ENCODE results near the gene CFAP74. TPM values are rescaled to one million over a fixed set of nuclear protein-coding genes. Genes with fewer than 3 reads are reported as not detected.
A peak's percentile ranks its signal among the peaks of the same experiment; 100 is the strongest.

CFAP74 gene
- total RNA-seq, 3 donors from 2014 or later (not counting 1 experiment from before 2014, with no cell fraction given), result not detected

DNA sequence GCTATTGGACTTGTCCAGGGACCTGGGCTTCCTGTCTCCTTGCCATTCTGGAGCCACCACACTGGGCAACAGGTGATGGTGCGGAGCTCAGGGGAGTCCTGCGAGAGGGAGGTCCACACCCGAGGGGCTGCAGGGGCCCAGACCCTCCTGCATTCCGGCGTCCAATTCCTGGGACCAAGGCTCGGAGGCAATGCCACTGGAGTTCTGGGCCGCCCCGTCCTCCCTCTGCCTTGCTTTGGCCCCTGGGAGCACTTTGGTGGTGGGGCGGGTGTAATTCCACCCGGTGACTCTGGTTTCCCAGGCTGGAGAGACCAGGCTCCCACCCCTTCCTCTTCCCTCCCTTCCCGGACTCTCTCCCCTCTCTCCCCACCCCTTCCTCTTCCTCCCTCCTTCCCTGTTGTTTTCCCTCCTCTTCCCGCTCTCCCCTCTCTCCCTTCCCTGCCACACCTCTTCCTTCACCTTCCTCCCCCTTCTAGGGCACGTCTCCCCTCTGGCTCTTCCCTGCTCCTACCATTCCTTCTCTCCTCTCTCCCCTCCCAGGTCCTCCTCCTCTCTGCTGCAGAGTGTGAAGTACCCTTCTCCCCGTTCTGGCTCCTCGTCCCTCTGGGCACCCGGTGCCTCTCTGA, 48.6 kb upstream of the CFAP74 start:
- Histone ChIP-seq H3K4me1 (ENCODE audit: control insufficient read depth, insufficient read depth, low read length) (peaks cover 21% of the 10 kb centered on the region), H3K9me3 (ENCODE audit: control insufficient read depth, insufficient read depth, low read length) (no peaks in the 10 kb centered on the region), H3K27me3 (ENCODE audit: control insufficient read depth, insufficient read depth, low read length) (peaks cover 10% of the 10 kb centered on the region), H3K4me3 (ENCODE audit: low read length) (no peak overlapping the region), H3K27ac (ENCODE audit: low read length) (no peak overlapping the region), H3K36me3 (ENCODE audit: control insufficient read depth, insufficient read depth, low read length) (peaks cover 4% of the 10 kb centered on the region)
- Mint-ChIP-seq H3K36me3 (no peaks in the 10 kb centered on the region), H3K27me3 (ENCODE audit: low read depth in 2 of 2) (peaks cover 5 to 9% of the 10 kb centered on the region in 2 donors), H3K9me3 (no peaks in the 10 kb centered on the region), H3K27ac (peak overlapping the region in 1 of 2 donors; percentile 65), H3K4me1 (peaks cover 8 to 22% of the 10 kb centered on the region in 2 donors), H3K4me3 (peak overlapping the region; percentile 66)
- ATAC-seq (no peak), DNase-seq (no peak)
- TF ChIP-seq, protein P1, sequence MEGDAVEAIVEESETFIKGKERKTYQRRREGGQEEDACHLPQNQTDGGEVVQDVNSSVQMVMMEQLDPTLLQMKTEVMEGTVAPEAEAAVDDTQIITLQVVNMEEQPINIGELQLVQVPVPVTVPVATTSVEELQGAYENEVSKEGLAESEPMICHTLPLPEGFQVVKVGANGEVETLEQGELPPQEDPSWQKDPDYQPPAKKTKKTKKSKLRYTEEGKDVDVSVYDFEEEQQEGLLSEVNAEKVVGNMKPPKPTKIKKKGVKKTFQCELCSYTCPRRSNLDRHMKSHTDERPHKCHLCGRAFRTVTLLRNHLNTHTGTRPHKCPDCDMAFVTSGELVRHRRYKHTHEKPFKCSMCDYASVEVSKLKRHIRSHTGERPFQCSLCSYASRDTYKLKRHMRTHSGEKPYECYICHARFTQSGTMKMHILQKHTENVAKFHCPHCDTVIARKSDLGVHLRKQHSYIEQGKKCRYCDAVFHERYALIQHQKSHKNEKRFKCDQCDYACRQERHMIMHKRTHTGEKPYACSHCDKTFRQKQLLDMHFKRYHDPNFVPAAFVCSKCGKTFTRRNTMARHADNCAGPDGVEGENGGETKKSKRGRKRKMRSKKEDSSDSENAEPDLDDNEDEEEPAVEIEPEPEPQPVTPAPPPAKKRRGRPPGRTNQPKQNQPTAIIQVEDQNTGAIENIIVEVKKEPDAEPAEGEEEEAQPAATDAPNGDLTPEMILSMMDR (IDR thresholded peaks at IDR 0.05), result no peak
- intact Hi-C loops (cut with micrococcal nuclease), result no loop called here
- WGBS (ENCODE audit: insufficient coverage), result 91% methylated on average over 16 of the region's 16 CpGs

DNA sequence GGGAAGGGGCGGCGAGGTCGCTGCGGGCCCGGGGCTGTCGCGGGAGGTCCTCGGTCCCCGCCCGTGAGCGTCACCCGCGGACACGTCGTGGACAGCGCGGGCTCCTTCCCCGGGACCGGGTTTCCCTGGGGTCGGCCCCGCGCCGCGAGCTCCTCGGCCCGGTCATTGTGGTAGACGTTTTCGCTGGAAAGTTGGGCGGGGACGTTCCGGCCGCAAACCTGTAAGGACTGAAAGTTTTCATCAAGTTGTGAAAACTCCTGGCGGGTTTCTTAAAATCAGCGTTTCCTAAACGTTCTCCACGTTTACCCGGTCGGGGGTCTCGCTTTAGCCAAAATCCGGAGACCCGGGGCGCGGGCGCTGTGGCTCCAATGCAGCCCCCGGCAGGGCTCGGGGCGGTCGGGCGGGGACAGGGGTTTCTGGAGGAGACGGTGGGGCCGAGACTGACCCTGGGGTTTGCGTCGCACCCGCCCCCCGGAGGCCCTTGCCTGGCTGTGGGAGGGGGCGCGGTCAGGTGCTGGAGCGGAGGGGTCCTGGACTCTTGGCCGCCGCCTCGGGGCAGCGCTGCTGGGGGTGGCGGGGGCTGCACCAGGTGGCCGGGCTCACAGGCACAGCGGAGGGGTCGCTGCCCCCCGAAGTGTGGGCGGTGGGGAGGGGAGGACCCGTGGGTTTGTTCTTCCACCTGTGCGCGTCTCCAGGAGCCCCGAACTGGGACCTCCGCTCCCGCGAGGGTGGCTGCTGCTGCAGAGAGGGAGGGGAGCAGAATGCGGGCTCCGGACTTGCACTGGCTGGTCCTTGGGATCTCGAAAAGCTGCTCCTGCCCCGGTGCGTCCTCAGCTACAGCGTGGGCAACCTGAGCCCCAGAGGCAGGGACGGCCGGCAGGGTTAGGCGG, 47.5 kb upstream of the CFAP74 start:
- WGBS (ENCODE audit: insufficient coverage), result 24% methylated on average over 84 of the region's 84 CpGs
- Mint-ChIP-seq H3K4me3 (peak overlapping the region; percentile 66), H3K9me3 (no peaks in the 10 kb centered on the region), H3K36me3 (no peaks in the 10 kb centered on the region), H3K27me3 (ENCODE audit: low read depth in 2 of 2) (peaks cover 5 to 15% of the 10 kb centered on the region in 2 donors), H3K4me1 (peaks cover 8 to 22% of the 10 kb centered on the region in 2 donors), H3K27ac (peak overlapping the region in 1 of 2 donors; percentile 53)
- no peaks in the 10 kb centered on the region for H3K9me3 ChIP-seq (ENCODE audit: control insufficient read depth, insufficient read depth, low read length)
- ATAC-seq (no peak), DNase-seq (peak in 1 of 2 donors; percentile 21)
- intact Hi-C loops (cut with micrococcal nuclease), result no loop called here
- H3K4me1 ChIP-seq (ENCODE audit: control insufficient read depth, insufficient read depth, low read length), result peaks cover 25% of the 10 kb centered on the region
- TF ChIP-seq, protein P1 (IDR thresholded peaks at IDR 0.05), result no peak
- H3K36me3 ChIP-seq (ENCODE audit: control insufficient read depth, insufficient read depth, low read length), result peaks cover 4% of the 10 kb centered on the region
- H3K27me3 ChIP-seq (ENCODE audit: control insufficient read depth, insufficient read depth, low read length), result peaks cover 17% of the 10 kb centered on the region
- H3K4me3 ChIP-seq (ENCODE audit: low read length), result peak overlapping the region; percentile 48
- H3K27ac ChIP-seq (ENCODE audit: low read length), result no peak overlapping the region

DNA sequence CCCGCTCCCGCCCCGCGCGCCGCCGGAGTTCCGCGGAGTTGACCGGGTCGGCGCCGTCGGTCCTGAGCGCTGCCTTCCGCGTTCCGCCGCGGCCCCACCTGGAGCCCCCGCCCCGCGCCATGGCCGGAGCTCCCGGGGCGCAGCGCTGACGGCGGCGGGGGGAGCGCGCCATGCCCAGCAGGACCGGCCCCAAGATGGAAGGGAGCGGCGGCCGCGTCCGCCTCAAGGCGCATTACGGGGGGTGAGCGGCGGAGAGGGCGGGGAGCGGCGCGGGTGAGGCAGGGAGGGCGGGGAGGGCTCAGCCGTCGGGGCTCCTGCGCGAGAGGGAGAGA, 46.8 kb upstream of the CFAP74 start:
- H3K27me3 Mint-ChIP-seq (ENCODE audit: low read depth in 2 of 2), result peaks cover 5 to 20% of the 10 kb centered on the region in 2 donors
- no peaks in the 10 kb centered on the region for H3K9me3 Mint-ChIP-seq
- ATAC-seq, result peak; percentile 32 to 46 (median 41)
- DNase-seq, result no peak
- peak overlapping the region; percentile 48 for H3K4me3 ChIP-seq (ENCODE audit: low read length)
- intact Hi-C loops (cut with micrococcal nuclease), result no loop called here
- no peaks in the 10 kb centered on the region for H3K36me3 Mint-ChIP-seq
- no peak overlapping the region for H3K27ac ChIP-seq (ENCODE audit: low read length)
- peaks cover under 1% of the 10 kb centered on the region for H3K36me3 ChIP-seq (ENCODE audit: control insufficient read depth, insufficient read depth, low read length)
- peaks cover 14 to 28% of the 10 kb centered on the region in 2 donors for H3K4me1 Mint-ChIP-seq
- no peaks in the 10 kb centered on the region for H3K9me3 ChIP-seq (ENCODE audit: control insufficient read depth, insufficient read depth, low read length)
- TF ChIP-seq, protein P1 (IDR thresholded peaks at IDR 0.05), result no peak
- peaks cover 17% of the 10 kb centered on the region for H3K27me3 ChIP-seq (ENCODE audit: control insufficient read depth, insufficient read depth, low read length)
- H3K4me1 ChIP-seq (ENCODE audit: control insufficient read depth, insufficient read depth, low read length), result peaks cover 26% of the 10 kb centered on the region
- WGBS (ENCODE audit: insufficient coverage), result under 1% methylated on average over 51 of the region's 51 CpGs
- peak overlapping the region; percentile 50 for H3K4me3 Mint-ChIP-seq
- peak overlapping the region in 1 of 2 donors; percentile 48 for H3K27ac Mint-ChIP-seq
